Measurements from ENCODE around the gene TPGS1. TPM values are rescaled to one million over a fixed set of nuclear protein-coding genes. Genes with fewer than 3 reads are reported as not detected.

The TPGS1 gene
- total RNA-seq, 1 donor from 2014 or later: 30.1 TPM

Other genes starting within 250 kb of the TPGS1 start
- 0.72 TPM for gene PLPP2, start 216.1 kb upstream of the TPGS1 start, total RNA-seq (ENCODE audit: insufficient read depth, low replicate concordance)
- 3.4 TPM for gene MIER2, start 162.7 kb upstream of the TPGS1 start, total RNA-seq (ENCODE audit: insufficient read depth, low replicate concordance)
- 0.96 TPM for gene C2CD4C, start 98.3 kb upstream of the TPGS1 start, total RNA-seq (ENCODE audit: insufficient read depth, low replicate concordance)
- 11.1 TPM for gene SHC2, start 46.5 kb upstream of the TPGS1 start, total RNA-seq (ENCODE audit: insufficient read depth, low replicate concordance)
- 1.7 TPM for gene MADCAM1, start 11.0 kb upstream of the TPGS1 start, total RNA-seq (ENCODE audit: insufficient read depth, low replicate concordance)
- gene CDC34, start 24.3 kb downstream of the TPGS1 start, total RNA-seq (ENCODE audit: insufficient read depth, low replicate concordance): 74.9 TPM
- not detected for gene GZMM, start 36.6 kb downstream of the TPGS1 start, total RNA-seq (ENCODE audit: insufficient read depth, low replicate concordance)
- 234 TPM for gene BSG, start 65.1 kb downstream of the TPGS1 start, total RNA-seq (ENCODE audit: insufficient read depth, low replicate concordance)
- 2.4 TPM for gene HCN2, start 82.4 kb downstream of the TPGS1 start, total RNA-seq (ENCODE audit: insufficient read depth, low replicate concordance)
- 11.8 TPM for gene POLRMT, start 126.0 kb downstream of the TPGS1 start, total RNA-seq (ENCODE audit: insufficient read depth, low replicate concordance)
- 0.24 TPM for gene FGF22, start 132.4 kb downstream of the TPGS1 start, total RNA-seq (ENCODE audit: insufficient read depth, low replicate concordance)
- 1.7 TPM for gene RNF126, start 155.7 kb downstream of the TPGS1 start, total RNA-seq (ENCODE audit: insufficient read depth, low replicate concordance)
- 326 TPM for gene FSTL3, start 168.9 kb downstream of the TPGS1 start, total RNA-seq (ENCODE audit: insufficient read depth, low replicate concordance)
- not detected for gene PRSS57, start 188.0 kb downstream of the TPGS1 start, total RNA-seq (ENCODE audit: insufficient read depth, low replicate concordance)
- 30.6 TPM for gene PALM, start 201.4 kb downstream of the TPGS1 start, total RNA-seq (ENCODE audit: insufficient read depth, low replicate concordance)
- 5.8 TPM for gene MISP, start 243.6 kb downstream of the TPGS1 start, total RNA-seq (ENCODE audit: insufficient read depth, low replicate concordance)